GM23338 (cell line): ENCODE data around the gene SIRPB2. TPM values are rescaled to one million over a fixed set of nuclear protein-coding genes. Genes with fewer than 3 reads are reported as not detected.

Source experiments
- ATAC-seq: fragments of 200-7000 bp; cut with Tn5 transposase; 3 replicates; pipeline ENCODE4 v1.9.1; 2020
- DNase-seq: peaks from one replicate; pipeline ENCODE4 v3.0.0-alpha.2; 2015; ENCODE audit warnings: low spot score
- H2AFZ ChIP-seq: fragments of 200-600 bp; sonication (generic); 2 replicates; pipeline ENCODE4 v1.8.0; 2016; ENCODE audit warnings: antibody characterized with exemption, mild to moderate bottlenecking, moderate library complexity
- H3F3A ChIP-seq: fragments of 200-600 bp; sonication (generic); replicated peaks from 2 replicates; pipeline ENCODE4 v1.8.0; 2017; ENCODE audit warnings: antibody characterized with exemption, mixed run types, low read depth
- H3K27ac ChIP-seq: fragments of 200-600 bp; sonication (generic); 2 replicates; pipeline ENCODE4 v1.6.1; 2016; ENCODE audit warnings: low read depth
- H3K27me3 ChIP-seq: fragments of 200-600 bp; sonication (generic); 2 replicates; pipeline ENCODE4 v1.8.0; 2016; ENCODE audit warnings: mild to moderate bottlenecking, mixed run types, moderate library complexity; ENCODE audit not compliant: insufficient read depth
- H3K36me3 ChIP-seq: fragments of 200-600 bp; sonication (generic); 2 replicates; pipeline ENCODE4 v1.8.0; 2016; ENCODE audit warnings: mild to moderate bottlenecking; ENCODE audit not compliant: insufficient read depth
- H3K4me1 ChIP-seq: fragments of 200-600 bp; sonication (generic); 2 replicates; pipeline ENCODE4 v1.8.0; 2016; ENCODE audit warnings: mild to moderate bottlenecking, moderate library complexity; ENCODE audit not compliant: insufficient read depth
- H3K4me2 ChIP-seq: fragments of 200-600 bp; sonication (generic); 2 replicates; pipeline ENCODE4 v1.7.1; 2017; ENCODE audit warnings: mixed run types
- H3K4me3 ChIP-seq: fragments of 200-600 bp; sonication (generic); 2 replicates; pipeline ENCODE4 v1.6.1; 2016; ENCODE audit warnings: mixed run types
- H3K79me2 ChIP-seq: fragments of 200-600 bp; sonication (generic); replicated peaks from 2 replicates; pipeline ENCODE4 v1.8.0; 2017; ENCODE audit warnings: mild to moderate bottlenecking; ENCODE audit not compliant: insufficient read depth
- H3K9me2 ChIP-seq: fragments of 200-600 bp; sonication (generic); 2 replicates; pipeline ENCODE4 v1.8.0; 2017; ENCODE audit not compliant: insufficient read depth
- H4K20me1 ChIP-seq: fragments of 200-600 bp; sonication (generic); replicated peaks from 2 replicates; pipeline ENCODE4 v1.8.0; 2017; ENCODE audit warnings: mild to moderate bottlenecking; ENCODE audit not compliant: insufficient read depth
- H3K27ac Mint-ChIP-seq: 2 replicates; pipeline ENCODE4 v1.8.0; 2020; ENCODE audit warnings: inconsistent platforms, mild to moderate bottlenecking, moderate library complexity, mixed read lengths
- H3K27me3 Mint-ChIP-seq: 3 replicates; pipeline ENCODE4 v1.8.0; 2022; ENCODE audit warnings: low read depth, mild to moderate bottlenecking, moderate library complexity, mixed read lengths, inconsistent platforms; ENCODE audit not compliant: insufficient read depth, poor library complexity
- H3K36me3 Mint-ChIP-seq: 3 replicates; pipeline ENCODE4 v1.8.0; 2021; ENCODE audit warnings: low read depth, mild to moderate bottlenecking, inconsistent platforms, moderate library complexity, mixed read lengths
- H3K4me1 Mint-ChIP-seq: 3 replicates; pipeline ENCODE4 v1.8.0; 2020; ENCODE audit warnings: mild to moderate bottlenecking, inconsistent platforms, mixed read lengths
- H3K4me3 Mint-ChIP-seq: 3 replicates; pipeline ENCODE4 v1.8.0; 2021; ENCODE audit warnings: moderate library complexity, mild to moderate bottlenecking, inconsistent platforms, mixed read lengths
- H3K9me3 Mint-ChIP-seq: 3 replicates; pipeline ENCODE4 v1.8.0; 2020; ENCODE audit warnings: moderate library complexity, mild to moderate bottlenecking, inconsistent platforms, mixed read lengths
- CREB1 ChIP-seq: fragments of 250-450 bp; sonication (Bioruptor Pico); IDR thresholded peaks from 2 replicates; pipeline ENCODE4 v1.5.0; 2020; ENCODE audit warnings: low read depth, mild to moderate bottlenecking, moderate library complexity
- ETS1 ChIP-seq: IDR thresholded peaks from 2 replicates; pipeline ENCODE4 v1.6.1; 2016; ENCODE audit warnings: antibody characterized with exemption
- EZH2 ChIP-seq: fragments of 200-600 bp; sonication (generic); IDR thresholded peaks from one replicate; pipeline ENCODE4 v1.8.0; 2017; ENCODE audit warnings: antibody characterized with exemption, mild to moderate bottlenecking, low read depth; ENCODE audit not compliant: unreplicated experiment
- EZH2phosphoT487 ChIP-seq: fragments of 200-600 bp; sonication (generic); IDR thresholded peaks from one replicate; pipeline ENCODE4 v1.8.1; 2018; ENCODE audit warnings: antibody characterized with exemption; ENCODE audit not compliant: unreplicated experiment
- POLR2AphosphoS5 ChIP-seq: IDR thresholded peaks from 2 replicates; pipeline ENCODE4 v1.6.1; 2016; ENCODE audit warnings: antibody characterized with exemption, low read depth
- REST ChIP-seq: IDR thresholded peaks from one replicate; pipeline ENCODE4 v1.6.1; 2018; ENCODE audit warnings: antibody characterized with exemption; ENCODE audit not compliant: unreplicated experiment
- STAT1 ChIP-seq: IDR thresholded peaks from one replicate; pipeline ENCODE4 v1.6.1; 2016; ENCODE audit warnings: antibody characterized with exemption; ENCODE audit not compliant: unreplicated experiment
- ZNF114 ChIP-seq: fragments of 250-450 bp; sonication (Bioruptor Pico); IDR thresholded peaks from 2 replicates; pipeline ENCODE4 v1.5.0; 2020; ENCODE audit warnings: mild to moderate bottlenecking, moderate library complexity
- ZNF331 ChIP-seq: fragments of 250-450 bp; sonication (Bioruptor Pico); IDR thresholded peaks from 2 replicates; pipeline ENCODE4 v1.5.0; 2020; ENCODE audit warnings: low read depth, mild to moderate bottlenecking, moderate library complexity
- ZNF462 ChIP-seq: fragments of 250-450 bp; sonication (Bioruptor Pico); IDR thresholded peaks from 2 replicates; pipeline ENCODE4 v1.5.0; 2020; ENCODE audit warnings: mild to moderate bottlenecking, moderate library complexity
- polyA plus RNA-seq: library from polyadenylated mRNA; unstranded; fragments of >200 nt; fragmentation: Nextera tagmentation; extraction: Ambion mirVana; gene quantifications from 2 replicates; pipeline ENCODE4 v1.2.1, GENCODE V29; 2016
- total RNA-seq: library from RNA; depleted of rRNA; stranded (reverse); fragments of >200 nt; shearing (Covaris generic); gene quantifications from 2 replicates; pipeline ENCODE4 v1.2.3, GENCODE V29; 2014

The SIRPB2 gene
- total and polyA plus RNA-seq, 2 experiments from 2014 or later: 0.29 TPM; not detected in 1

GRCh38 chr20:1477896-1478490 is 13.2 kb downstream of the SIRPB2 start:
- H3K27ac ChIP-seq: no peak overlapping the region
- ATAC-seq: no peak

More at GRCh38 chr20:1477896-1478490, 13.2 kb downstream of the SIRPB2 start:
- Histone ChIP-seq H3K36me3 (no peaks in the 10 kb centered on the region), H4K20me1 (no peaks in the 10 kb centered on the region), H3K4me2 (no peak overlapping the region), H3K9me2 (0 out of 2 replicates have a peak, but pooled peaks cover 10% of the 10 kb centered on the region), H3K4me1 (no peaks in the 10 kb centered on the region), H3K4me3 (no peak overlapping the region), H3K27me3 (no peaks in the 10 kb centered on the region), H2AFZ (no peak overlapping the region), H3K79me2 (no peaks in the 10 kb centered on the region), H3F3A (no peaks in the 10 kb centered on the region)
- TF ChIP-seq EZH2phosphoT487 (no peak), ZNF331 (CRISPR knock-in tag) (no peak), REST (no peak), CREB1 (CRISPR knock-in tag) (no peak), ZNF114 (CRISPR knock-in tag) (no peak), ETS1 (no peak), POLR2AphosphoS5 (no peak), STAT1 (no peak), ZNF462 (CRISPR knock-in tag) (no peak), EZH2 (no peak)
- Mint-ChIP-seq H3K4me1 (peaks cover 2% of the 10 kb centered on the region; the same call in 1 of the 3 replicates), H3K9me3 (no peaks in the 10 kb centered on the region), H3K27me3 (peaks cover 2% of the 10 kb centered on the region), H3K4me3 (no peak overlapping the region), H3K27ac (no peak overlapping the region), H3K36me3 (no peaks in the 10 kb centered on the region)
- no peak for DNase-seq
